IMR-90 (cell line): ENCODE data around the gene PIGU. TPM values are rescaled to one million over a fixed set of nuclear protein-coding genes. Genes with fewer than 3 reads are reported as not detected.

Experiments
- ATAC-seq: fragments of 200-7000 bp; cut with Tn5 transposase; 2 replicates; pipeline ENCODE4 v1.9.1; 2020; ENCODE audit warnings: low read depth, mild to moderate bottlenecking, moderate library complexity
- BruUV-seq: library from RNA; stranded (reverse); fragments of 400-500 nt; replicated peaks from 2 replicates; lab custom pipeline; 2021; lab: Mats Ljungman, UMichigan
- CTCF ChIA-PET: fragments of 300-600 bp; formaldehyde crosslinking; extraction: SDS; loops from one replicate; lab custom pipeline; 2021; ENCODE audit warnings: antibody characterized with exemption; lab: Yijun Ruan, JAX
- POLR2A ChIA-PET: fragments of 300-600 bp; sonication (Branson Sonifier 250); formaldehyde crosslinking; loops from one replicate; lab custom pipeline; 2022; ENCODE audit warnings: antibody characterized with exemption; ENCODE audit not compliant: unreplicated experiment; lab: Charles Lee
- DNase-seq: peaks from one replicate; pipeline ENCODE4 v3.0.0; 2013
- H2AFZ ChIP-seq: replicated peaks from 2 replicates; pipeline ENCODE3; 2013; ENCODE audit warnings: low read length, mild to moderate bottlenecking; ENCODE audit not compliant: poor library complexity
- H2AK5ac ChIP-seq: 2 replicates; pipeline ENCODE4 v1.6.1; 2013; ENCODE audit warnings: low read depth, low read length, inconsistent platforms
- H2AK9ac ChIP-seq: replicated peaks from 2 replicates; pipeline ENCODE3; 2013; ENCODE audit warnings: mild to moderate bottlenecking, low read depth, low read length, moderate library complexity; ENCODE audit not compliant: poor library complexity
- H2BK120ac ChIP-seq: 2 replicates; pipeline ENCODE4 v1.6.1; 2013; ENCODE audit warnings: low read depth, low read length, inconsistent platforms
- H2BK15ac ChIP-seq: 3 replicates; pipeline ENCODE4 v1.6.1; 2013; ENCODE audit warnings: low read depth, low read length, inconsistent platforms
- H2BK20ac ChIP-seq: 2 replicates; pipeline ENCODE4 v1.6.1; 2013; ENCODE audit warnings: low read depth, mild to moderate bottlenecking, inconsistent platforms, low read length, moderate library complexity
- H2BK5ac ChIP-seq: 2 replicates; pipeline ENCODE4 v1.6.1; 2013; ENCODE audit warnings: mild to moderate bottlenecking, low read depth, low read length, inconsistent platforms; ENCODE audit not compliant: poor library complexity, severe bottlenecking
- H3K14ac ChIP-seq: replicated peaks from 2 replicates; pipeline ENCODE4 v1.6.1; 2013; ENCODE audit warnings: low read depth, low read length, inconsistent platforms
- H3K18ac ChIP-seq: 2 replicates; pipeline ENCODE4 v1.6.1; 2013; ENCODE audit warnings: low read depth, low read length, control low read depth
- H3K23ac ChIP-seq: 2 replicates; pipeline ENCODE4 v1.6.1; 2013; ENCODE audit warnings: low read depth, low read length, inconsistent platforms
- H3K27ac ChIP-seq: 2 replicates; pipeline ENCODE4 v1.5.1; 2013; ENCODE audit warnings: mild to moderate bottlenecking, control low read depth, low read length; ENCODE audit not compliant: insufficient read depth
- H3K27me3 ChIP-seq: 2 replicates; pipeline ENCODE4 v1.6.1; 2013; ENCODE audit warnings: low read length; ENCODE audit not compliant: control insufficient read depth, insufficient read depth
- H3K36me3 ChIP-seq: 2 replicates; pipeline ENCODE4 v1.6.1; 2013; ENCODE audit warnings: low read length, mixed read lengths; ENCODE audit not compliant: control insufficient read depth, insufficient read depth
- H3K4ac ChIP-seq: 2 replicates; pipeline ENCODE4 v1.6.1; 2013; ENCODE audit warnings: low read depth, low read length, inconsistent platforms
- H3K4me1 ChIP-seq: 2 replicates; pipeline ENCODE4 v1.6.1; 2013; ENCODE audit warnings: low read length, mixed read lengths; ENCODE audit not compliant: control insufficient read depth, insufficient read depth
- H3K4me2 ChIP-seq: 2 replicates; pipeline ENCODE4 v1.6.1; 2013; ENCODE audit warnings: low read depth, mild to moderate bottlenecking, control low read depth, low read length, moderate library complexity
- H3K4me3 ChIP-seq: 2 replicates; pipeline ENCODE4 v1.5.1; 2013; ENCODE audit warnings: low read depth, mild to moderate bottlenecking, control low read depth, low read length, moderate library complexity; ENCODE audit not compliant: insufficient read depth
- H3K56ac ChIP-seq: 2 replicates; pipeline ENCODE4 v1.6.1; 2013; ENCODE audit warnings: low read length, inconsistent platforms; ENCODE audit not compliant: insufficient read depth; ENCODE audit errors: extremely low read depth
- H3K79me1 ChIP-seq, 2 experiments: 2 replicates each; pipeline ENCODE4 v1.6.1; 2013; ENCODE audit warnings: low read length in 2 of 2, inconsistent platforms in 1 of 2, low read depth in 1 of 2
- H3K9ac ChIP-seq: 2 replicates; pipeline ENCODE4 v1.6.1; 2013; ENCODE audit warnings: low read depth, low read length, control low read depth
- H3K9me1 ChIP-seq: 2 replicates; pipeline ENCODE4 v1.6.1; 2013; ENCODE audit warnings: low read length, inconsistent platforms; ENCODE audit not compliant: insufficient read depth
- H3K9me3 ChIP-seq: 2 replicates; pipeline ENCODE4 v1.6.1; 2013; ENCODE audit warnings: low read length; ENCODE audit not compliant: control insufficient read depth, insufficient read depth
- H4K20me1 ChIP-seq: 2 replicates; pipeline ENCODE4 v1.6.1; 2013; ENCODE audit warnings: low read length, inconsistent platforms; ENCODE audit not compliant: insufficient read depth
- H4K5ac ChIP-seq: 2 replicates; pipeline ENCODE4 v1.6.1; 2013; ENCODE audit warnings: mild to moderate bottlenecking, low read depth, low read length, control low read depth
- H4K8ac ChIP-seq, 2 experiments: 2 replicates each; pipeline ENCODE4 v1.6.1; 2013; ENCODE audit warnings: low read depth in 2 of 2, low read length in 2 of 2, control low read depth in 1 of 2, inconsistent platforms in 1 of 2
- H4K91ac ChIP-seq: 2 replicates; pipeline ENCODE4 v1.6.1; 2013; ENCODE audit warnings: low read depth, low read length, inconsistent platforms; ENCODE audit not compliant: insufficient read depth
- BHLHE40 ChIP-seq: fragments of 150-350 bp; IDR thresholded peaks from 2 replicates; pipeline ENCODE4 v1.6.1; 2016; ENCODE audit warnings: mild to moderate bottlenecking, low read depth, low read length
- CEBPB ChIP-seq: IDR thresholded peaks from 2 replicates; pipeline ENCODE4 v1.6.1; 2012; ENCODE audit warnings: low read depth, low read length, improper control_type of control experiment
- FOS ChIP-seq: fragments of 150-350 bp; IDR thresholded peaks from 2 replicates; pipeline ENCODE4 v1.6.1; 2016; ENCODE audit warnings: low read depth, low read length
- MAZ ChIP-seq: IDR thresholded peaks from 2 replicates; pipeline ENCODE4 v1.6.1; 2012; ENCODE audit warnings: low read depth, mild to moderate bottlenecking, low read length, improper control_type of control experiment, moderate library complexity, borderline replicate concordance
- MXI1 ChIP-seq: IDR thresholded peaks from 2 replicates; pipeline ENCODE4 v1.6.1; 2012; ENCODE audit warnings: low read depth, mild to moderate bottlenecking, low read length, moderate library complexity, borderline replicate concordance
- NFE2L2 ChIP-seq: fragments of 150-350 bp; IDR thresholded peaks from 2 replicates; pipeline ENCODE4 v1.6.1; 2016; ENCODE audit warnings: low read depth, mild to moderate bottlenecking, low read length
- RAD21 ChIP-seq: IDR thresholded peaks from 2 replicates; pipeline ENCODE4 v1.6.1; 2012; ENCODE audit warnings: low read length, improper control_type of control experiment
- SMC3 ChIP-seq: fragments of 150-350 bp; IDR thresholded peaks from 2 replicates; pipeline ENCODE4 v1.6.1; 2016; ENCODE audit warnings: low read depth, mild to moderate bottlenecking, antibody characterized with exemption, low read length, moderate library complexity
- WGBS, 2 experiments: methylation state at CpG; one replicate each; pipeline versions ENCODE4 v1.1.5 to v1.1.7; 2013; ENCODE audit warnings: missing lambda C conversion rate in 2 of 2; ENCODE audit not compliant: insufficient read length in 1 of 2; ENCODE audit errors: extremely low coverage in 2 of 2; 5-methylcytosine and 5-hydroxymethylcytosine counted together
- dilution Hi-C: fragments of 300-500 bp; cut with HindIII; formaldehyde crosslinking; loops from one replicate; pipeline ENCODE4 v1.14.3; 2018; ENCODE audit warnings: low sequenced_read_pairs; ENCODE audit not compliant: unreplicated experiment
- in situ Hi-C: fragments of 300-500 bp; cut with MboI; formaldehyde crosslinking; loops from 3 replicates; pipeline ENCODE4 v1.14.3; 2019; ENCODE audit warnings: low sequenced_read_pairs, inconsistent platforms, mixed read lengths
- intact Hi-C: fragments of 100-400 bp; cut with micrococcal nuclease; formaldehyde crosslinking; loops from 2 replicates; pipeline ENCODE4 v1.10.0; 2022
- polyA plus RNA-seq, 3 experiments: library from polyadenylated mRNA; depleted of rRNA; stranded (reverse); fragments of >200 nt; gene quantifications; 2 replicates each; pipeline ENCODE4 v1.2.3, GENCODE V29; 2012; ENCODE audit warnings: low replicate concordance in 1 of 3
- total RNA-seq: library from RNA; depleted of rRNA; stranded (reverse); fragments of >200 nt; gene quantifications from 2 replicates; pipeline ENCODE4 v1.2.3, GENCODE V29; 2012
- TF ChIP-seq, protein P1 (sequence below): conservative IDR thresholded peaks from 2 replicates; pipeline ENCODE4 v1.5.1; 2012; ENCODE audit warnings: mild to moderate bottlenecking, low read depth, low read length, improper control_type of control experiment
- TF ChIP-seq, protein P2 (sequence below): fragments of 150-350 bp; IDR thresholded peaks from 2 replicates; pipeline ENCODE4 v1.6.1; 2017; ENCODE audit warnings: mild to moderate bottlenecking, antibody characterized with exemption, low read length, low read depth

The PIGU gene
- total and polyA plus RNA-seq, 2 of the 4 experiments (the other 2 are of a cell fraction), result 11.1 to 31.1 TPM

DNA sequence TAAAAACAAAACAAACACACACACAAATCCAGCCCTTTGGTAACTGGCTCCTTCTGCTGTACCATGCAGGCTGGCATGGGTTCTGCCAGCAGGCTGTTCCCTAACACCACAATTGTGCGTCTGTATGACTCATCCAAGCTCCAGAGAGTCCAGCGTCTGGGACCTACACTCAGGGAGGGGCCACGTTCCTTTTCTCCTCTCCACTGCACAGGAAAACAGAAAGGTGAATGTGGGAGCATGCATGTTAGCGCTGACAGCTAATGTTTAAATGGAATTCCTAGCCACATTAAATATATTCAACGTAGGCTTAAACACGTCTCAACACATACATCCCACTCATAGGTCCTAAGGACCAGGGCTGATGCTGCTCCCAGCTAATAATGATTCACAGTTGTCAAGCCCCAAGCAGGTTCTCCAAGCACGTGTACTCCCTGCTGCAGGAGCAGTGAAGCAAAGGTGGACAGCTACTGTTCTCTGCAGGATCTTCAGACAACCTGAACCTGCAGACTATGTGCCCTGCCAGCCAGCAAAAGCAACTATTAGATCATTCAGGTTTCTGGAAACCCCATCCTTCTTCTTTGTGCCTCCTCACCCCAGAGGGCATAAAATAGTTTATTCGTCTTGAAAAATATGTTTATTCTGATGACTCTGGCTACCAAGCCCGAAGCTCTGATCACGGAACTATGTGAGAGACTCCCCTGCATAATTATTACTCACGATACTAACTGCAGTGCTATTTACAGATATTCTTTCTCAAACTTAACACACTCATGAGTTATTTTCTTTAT, 97.5 kb downstream of the PIGU start:
- Histone ChIP-seq H2BK5ac (no peak overlapping the region), H2BK20ac (no peak overlapping the region), H3K4me3 (no peak overlapping the region), H2AK9ac (no peak overlapping the region), H4K5ac (no peak overlapping the region), H4K91ac (no peak overlapping the region), H3K14ac (no peak overlapping the region), H3K4me2 (no peak overlapping the region), H4K8ac (no peak overlapping the region), H4K20me1 (no peaks in the 10 kb centered on the region), H3K9me1 (peaks cover 20% of the 10 kb centered on the region), H2AK5ac (no peak overlapping the region), H3K4ac (peak overlapping the region; percentile 5; the same call in 1 of the 2 replicates), H3K9me3 (no peaks in the 10 kb centered on the region), H3K27me3 (no peaks in the 10 kb centered on the region), H3K36me3 (no peaks in the 10 kb centered on the region), H3K23ac (no peak overlapping the region), H3K9ac (no peak overlapping the region), H3K27ac (no peak overlapping the region), H2AFZ (peak overlapping the region; percentile 15), H3K56ac (no peak overlapping the region), H3K4me1 (peaks cover 17% of the 10 kb centered on the region), H2BK15ac (no peak overlapping the region), H2BK120ac (no peak overlapping the region), H3K79me1 (no peaks in the 10 kb centered on the region; a peak in 1 of 4 replicates), H3K18ac (no peak overlapping the region)
- TF ChIP-seq BHLHE40, result 0 out of 2 replicates have a peak, but pooled peaks have one; percentile 12
- peak; percentile 85 for TF ChIP-seq SMC3
- TF ChIP-seq MAZ, result peak; percentile 65; the same call in 1 of the 2 replicates
- TF ChIP-seq, protein P1, sequence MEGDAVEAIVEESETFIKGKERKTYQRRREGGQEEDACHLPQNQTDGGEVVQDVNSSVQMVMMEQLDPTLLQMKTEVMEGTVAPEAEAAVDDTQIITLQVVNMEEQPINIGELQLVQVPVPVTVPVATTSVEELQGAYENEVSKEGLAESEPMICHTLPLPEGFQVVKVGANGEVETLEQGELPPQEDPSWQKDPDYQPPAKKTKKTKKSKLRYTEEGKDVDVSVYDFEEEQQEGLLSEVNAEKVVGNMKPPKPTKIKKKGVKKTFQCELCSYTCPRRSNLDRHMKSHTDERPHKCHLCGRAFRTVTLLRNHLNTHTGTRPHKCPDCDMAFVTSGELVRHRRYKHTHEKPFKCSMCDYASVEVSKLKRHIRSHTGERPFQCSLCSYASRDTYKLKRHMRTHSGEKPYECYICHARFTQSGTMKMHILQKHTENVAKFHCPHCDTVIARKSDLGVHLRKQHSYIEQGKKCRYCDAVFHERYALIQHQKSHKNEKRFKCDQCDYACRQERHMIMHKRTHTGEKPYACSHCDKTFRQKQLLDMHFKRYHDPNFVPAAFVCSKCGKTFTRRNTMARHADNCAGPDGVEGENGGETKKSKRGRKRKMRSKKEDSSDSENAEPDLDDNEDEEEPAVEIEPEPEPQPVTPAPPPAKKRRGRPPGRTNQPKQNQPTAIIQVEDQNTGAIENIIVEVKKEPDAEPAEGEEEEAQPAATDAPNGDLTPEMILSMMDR, result peak; percentile 84
- no peak for TF ChIP-seq MXI1
- peak; percentile 89 for TF ChIP-seq RAD21
- TF ChIP-seq CEBPB, result no peak
- no peak for TF ChIP-seq NFE2L2
- TF ChIP-seq FOS, result peak; percentile 87
- TF ChIP-seq, protein P2, sequence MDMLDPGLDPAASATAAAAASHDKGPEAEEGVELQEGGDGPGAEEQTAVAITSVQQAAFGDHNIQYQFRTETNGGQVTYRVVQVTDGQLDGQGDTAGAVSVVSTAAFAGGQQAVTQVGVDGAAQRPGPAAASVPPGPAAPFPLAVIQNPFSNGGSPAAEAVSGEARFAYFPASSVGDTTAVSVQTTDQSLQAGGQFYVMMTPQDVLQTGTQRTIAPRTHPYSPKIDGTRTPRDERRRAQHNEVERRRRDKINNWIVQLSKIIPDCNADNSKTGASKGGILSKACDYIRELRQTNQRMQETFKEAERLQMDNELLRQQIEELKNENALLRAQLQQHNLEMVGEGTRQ, result no peak
- dilution Hi-C loops (no loop called here), intact Hi-C loops (loop anchor here (1.0 to 10.0 kb wide), 3 partner anchors 129 to 385 kb away; no protein-coding TSS in a partner anchor), in situ Hi-C loops (no loop called here)
- peak; percentile 89 for ATAC-seq
- POLR2A ChIA-PET, result no interaction called here
- 69% methylated on average over 3 of the region's 11 CpGs; no CpG with 5 or more reads in 1 of the 2 experiments for WGBS, 2 experiments
- CTCF ChIA-PET, result interaction anchor here (1.5 to 2.8 kb wide), 3 partner anchors 17 to 190 kb away, joined by 4 to 12 read pairs (median 4); no protein-coding TSS in a partner anchor
- no TSS peak for BruUV-seq
- DNase-seq, result peak; percentile 82
